Fibroblast of mammary gland (primary cell): ENCODE results near the gene KLHL24.
"Not testable (repeated sequence)": the region's sequence is repeated elsewhere in the genome, so short reads cannot be mapped to it uniquely, and the experiment has no call there.

ENCODE experiments used
- DNase-seq: peaks from one replicate; pipeline ENCODE4 v3.0.0-alpha.2; 2010; ENCODE audit warnings: low read depth
- H3K4me3 ChIP-seq: 2 replicates; pipeline ENCODE4 v1.5.1; 2011; ENCODE audit warnings: low read depth, mild to moderate bottlenecking, low read length, moderate library complexity; ENCODE audit not compliant: control insufficient read depth
- TF ChIP-seq, protein P1 (sequence below): conservative IDR thresholded peaks from 2 replicates; pipeline ENCODE4 v1.5.1; 2011; ENCODE audit warnings: low read depth, low read length, inconsistent platforms; ENCODE audit not compliant: control insufficient read depth, insufficient read depth

The KLHL24 gene

DNA sequence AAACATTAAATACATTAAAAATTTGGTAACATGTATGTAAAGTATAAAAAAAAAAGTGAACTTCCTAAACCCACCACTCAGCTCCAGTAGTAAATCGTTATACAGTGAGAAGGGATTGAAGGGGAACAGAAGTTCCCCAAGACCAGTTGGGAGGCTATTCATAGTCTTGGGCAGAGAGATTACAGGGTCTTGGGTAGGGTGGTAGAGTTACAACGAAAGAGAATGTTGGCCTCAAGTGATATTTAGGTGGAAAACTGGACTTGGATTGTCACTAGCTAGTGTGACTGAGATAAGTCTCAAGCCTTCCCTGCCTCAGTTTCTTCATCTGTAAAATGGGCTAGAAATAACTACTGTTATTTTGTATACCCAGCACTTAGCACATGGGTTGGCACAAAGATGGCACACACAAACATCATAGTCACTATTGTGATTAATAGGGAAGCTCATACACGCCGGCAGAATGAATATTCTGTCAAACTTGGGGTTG is 61.7 kb downstream of the KLHL24 start:
- peak overlapping the region; percentile 97 for H3K4me3 ChIP-seq
- TF ChIP-seq, protein P1, sequence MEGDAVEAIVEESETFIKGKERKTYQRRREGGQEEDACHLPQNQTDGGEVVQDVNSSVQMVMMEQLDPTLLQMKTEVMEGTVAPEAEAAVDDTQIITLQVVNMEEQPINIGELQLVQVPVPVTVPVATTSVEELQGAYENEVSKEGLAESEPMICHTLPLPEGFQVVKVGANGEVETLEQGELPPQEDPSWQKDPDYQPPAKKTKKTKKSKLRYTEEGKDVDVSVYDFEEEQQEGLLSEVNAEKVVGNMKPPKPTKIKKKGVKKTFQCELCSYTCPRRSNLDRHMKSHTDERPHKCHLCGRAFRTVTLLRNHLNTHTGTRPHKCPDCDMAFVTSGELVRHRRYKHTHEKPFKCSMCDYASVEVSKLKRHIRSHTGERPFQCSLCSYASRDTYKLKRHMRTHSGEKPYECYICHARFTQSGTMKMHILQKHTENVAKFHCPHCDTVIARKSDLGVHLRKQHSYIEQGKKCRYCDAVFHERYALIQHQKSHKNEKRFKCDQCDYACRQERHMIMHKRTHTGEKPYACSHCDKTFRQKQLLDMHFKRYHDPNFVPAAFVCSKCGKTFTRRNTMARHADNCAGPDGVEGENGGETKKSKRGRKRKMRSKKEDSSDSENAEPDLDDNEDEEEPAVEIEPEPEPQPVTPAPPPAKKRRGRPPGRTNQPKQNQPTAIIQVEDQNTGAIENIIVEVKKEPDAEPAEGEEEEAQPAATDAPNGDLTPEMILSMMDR, result no peak
- DNase-seq, result no peak

DNA sequence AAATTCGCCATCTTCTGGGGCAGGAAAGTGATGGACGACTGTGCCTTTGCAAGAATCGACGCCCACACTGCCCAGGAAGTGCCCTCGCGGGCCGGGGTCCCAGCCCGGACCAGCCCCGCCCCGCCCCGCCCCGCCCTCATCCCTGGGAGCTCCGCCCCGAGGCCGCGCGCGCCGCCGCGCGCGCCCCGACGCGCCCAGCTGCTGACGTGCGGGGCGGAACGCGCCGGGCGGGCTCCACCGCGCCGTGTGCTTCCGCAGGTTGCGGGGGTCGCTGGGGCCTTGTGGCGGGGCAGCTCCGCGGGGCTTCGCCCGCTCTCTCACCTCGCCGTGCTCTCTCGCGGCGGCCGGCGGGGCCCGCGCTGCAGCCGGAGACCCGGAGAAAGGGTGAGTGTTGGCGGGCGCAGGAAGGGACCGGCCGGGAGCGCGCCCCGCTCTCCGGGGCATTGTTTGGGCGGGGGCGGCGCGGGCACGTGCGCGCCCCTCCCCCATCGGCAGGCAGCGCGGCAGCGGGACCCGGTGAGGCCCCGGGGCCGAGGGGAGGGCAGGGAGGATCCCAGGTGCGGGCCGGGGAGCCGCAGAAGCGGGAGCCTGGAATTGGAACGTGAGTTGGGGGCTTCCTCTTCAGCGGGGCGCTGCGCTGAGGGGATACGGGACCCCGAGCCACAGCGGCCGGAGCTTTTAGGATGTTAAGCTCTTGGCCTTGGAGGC is 62.3 kb downstream of the KLHL24 start, which contains the start of gene YEATS2:
Gene YEATS2 (plus strand): TSS at position 188 of the 708 bp plus-strand sequence. CDS start 17,366 bp downstream, outside the sequence.
- TF ChIP-seq, protein P1, result no peak
- DNase-seq, result peak; percentile 58

GRCh38 chr3:183698318-183698751 is 62.9 kb downstream of the KLHL24 start:
- peak overlapping the region; percentile 97 for H3K4me3 ChIP-seq
- TF ChIP-seq, protein P1, result no peak
- peak; percentile 39 for DNase-seq

More for the DNA sequence above, 62.3 kb downstream of the KLHL24 start, which contains the start of gene YEATS2:
- peak within 1 kb of the TSS; percentile 97 for H3K4me3 ChIP-seq

DNA sequence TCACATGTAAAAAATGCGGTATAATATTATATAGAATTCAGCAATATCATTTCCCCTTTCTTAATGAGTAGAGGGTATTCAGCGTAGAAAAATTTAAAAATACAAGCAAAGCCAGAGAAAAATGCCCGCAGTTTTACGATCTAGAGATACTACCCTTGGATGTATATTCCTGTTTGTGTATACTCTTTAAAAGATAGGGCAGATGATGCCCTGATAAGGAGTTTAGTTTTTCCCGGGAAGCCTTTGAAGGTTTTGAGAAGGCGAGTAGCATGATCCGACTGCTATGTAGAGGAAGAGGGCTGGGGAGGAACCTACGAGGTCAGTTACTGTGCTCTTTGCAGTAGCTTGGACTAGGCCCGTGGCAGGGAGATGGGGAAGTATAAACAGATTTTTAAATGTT is 63.3 kb downstream of the KLHL24 start:
- peak overlapping the region; percentile 97 for H3K4me3 ChIP-seq
- peak; percentile 43 for DNase-seq
- TF ChIP-seq, protein P1, result no peak

DNA sequence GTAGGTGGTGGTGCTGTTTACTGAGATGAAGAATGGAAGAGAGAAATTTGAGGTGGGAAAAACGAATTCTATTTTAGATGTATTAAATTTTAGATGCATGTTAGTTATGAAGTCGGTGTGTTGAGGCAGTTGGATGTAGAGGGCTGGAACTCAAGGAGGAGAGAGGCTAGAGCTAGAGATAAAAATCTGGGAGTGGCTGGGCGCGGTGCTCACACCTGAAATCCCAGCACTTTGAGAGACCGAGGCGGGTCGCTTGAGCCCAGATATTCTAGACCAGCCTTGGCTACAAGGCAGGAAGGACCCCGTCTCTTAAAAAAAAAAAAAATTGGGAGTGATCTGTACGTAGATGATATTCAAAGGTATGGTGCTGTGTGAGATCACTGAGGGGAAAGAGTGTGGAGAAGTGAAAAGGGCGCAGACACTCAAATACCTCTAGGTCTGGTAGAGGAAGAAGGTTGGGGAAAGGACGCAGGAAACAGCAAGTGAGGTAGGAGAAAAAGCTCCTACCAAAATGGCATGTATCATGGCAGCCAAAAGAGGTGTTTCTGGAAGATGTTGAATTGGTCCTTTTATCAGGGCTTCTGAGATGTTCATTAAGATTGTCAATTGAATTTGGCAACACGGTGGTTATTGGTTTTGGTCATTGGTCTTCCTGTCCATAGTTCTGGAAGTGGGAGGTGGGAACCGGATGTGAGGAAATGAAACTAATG is 64.0 kb downstream of the KLHL24 start:
- peak overlapping the region; percentile 97 for H3K4me3 ChIP-seq
- no peak for DNase-seq
- TF ChIP-seq, protein P1, result no peak

- TF ChIP-seq, protein P1, result no peak
- DNase-seq, result no peak
- no peak overlapping the region for H3K4me3 ChIP-seq
Observed at GRCh38 chr3:183701744-183702143, 66.3 kb downstream of the KLHL24 start.

GRCh38 chr3:183703892-183704291 is 68.5 kb downstream of the KLHL24 start:
- not testable (repeated sequence) for H3K4me3 ChIP-seq, DNase-seq
